CD14-positive monocyte (primary cell): ENCODE results near the gene ADRB1. TPM values are rescaled to one million over a fixed set of nuclear protein-coding genes. Genes with fewer than 3 reads are reported as not detected.

ENCODE experiments used
- DNase-seq, 3 donors: peaks; one replicate each; pipeline ENCODE4 v3.0.0-alpha.2; 2011 to 2022
- H2AFZ ChIP-seq: 2 replicates; pipeline ENCODE4 v1.6.0; 2012; ENCODE audit warnings: mild to moderate bottlenecking, low read depth, low read length, inconsistent platforms; ENCODE audit not compliant: insufficient read depth, poor library complexity, severe bottlenecking
- H3K27ac ChIP-seq, 2 donors: 1 replicate in 1 of 2; 2 replicates in 1 of 2; pipeline ENCODE4 v1.5.1; 2012 to 2013; ENCODE audit warnings: low read length in 2 of 2, control low read depth in 1 of 2, inconsistent platforms in 1 of 2, low read depth in 1 of 2, mild to moderate bottlenecking in 1 of 2
- H3K27me3 ChIP-seq, 2 donors: one replicate each; pipeline versions ENCODE4 v1.6.0 to v1.6.1; 2011 to 2013; ENCODE audit warnings: low read length in 2 of 2; ENCODE audit not compliant: control insufficient read depth in 2 of 2, insufficient read depth in 2 of 2
- H3K36me3 ChIP-seq, 2 donors: replicated peaks in 1 of 2; 1 replicate in 1 of 2; 2 replicates in 1 of 2; pipeline versions ENCODE4 v1.5.1 to v1.6.1; 2012 to 2013; ENCODE audit warnings: low read length in 2 of 2, control low read depth in 1 of 2, inconsistent platforms in 1 of 2, mild to moderate bottlenecking in 1 of 2; ENCODE audit not compliant: insufficient read depth in 2 of 2, control insufficient read depth in 1 of 2
- H3K4me1 ChIP-seq, 2 donors: 1 replicate in 1 of 2; 2 replicates in 1 of 2; pipeline versions ENCODE4 v1.5.1 to v1.6.1; 2012 to 2013; ENCODE audit warnings: low read length in 2 of 2, control low read depth in 1 of 2, inconsistent platforms in 1 of 2, mild to moderate bottlenecking in 1 of 2, moderate library complexity in 1 of 2; ENCODE audit not compliant: insufficient read depth in 2 of 2, control insufficient read depth in 1 of 2
- H3K4me2 ChIP-seq: replicated peaks from 2 replicates; pipeline ENCODE3; 2012; ENCODE audit warnings: low read length, moderate library complexity, mild to moderate bottlenecking; ENCODE audit not compliant: poor library complexity, severe bottlenecking; ENCODE audit errors: extremely low read depth
- H3K4me3 ChIP-seq, 3 experiments: fragments of 200-600 bp in 1 of 3; sonication (generic) in 1 of 3; replicated peaks in 1 of 3; 1 replicate in 2 of 3; 2 replicates in 1 of 3; pipeline ENCODE4 v1.5.1; 2011 to 2013; ENCODE audit warnings: low read length in 3 of 3, mild to moderate bottlenecking in 3 of 3, control low read depth in 2 of 3, low read depth in 2 of 3, inconsistent platforms in 1 of 3, moderate library complexity in 1 of 3
- H3K79me2 ChIP-seq: 2 replicates; pipeline ENCODE4 v1.6.0; 2012; ENCODE audit warnings: mild to moderate bottlenecking, control low read depth, inconsistent platforms, low read length, moderate library complexity; ENCODE audit not compliant: insufficient read depth
- H3K9ac ChIP-seq: 2 replicates; pipeline ENCODE4 v1.6.0; 2017; ENCODE audit warnings: low read length, mild to moderate bottlenecking; ENCODE audit not compliant: insufficient read depth, poor library complexity, severe bottlenecking
- H3K9me3 ChIP-seq, 2 donors: replicated peaks in 1 of 2; 1 replicate in 1 of 2; 2 replicates in 1 of 2; pipeline versions ENCODE4 v1.5.1 to v1.6.1; 2012 to 2013; ENCODE audit warnings: low read length in 2 of 2, control low read depth in 1 of 2; ENCODE audit not compliant: control insufficient read depth in 1 of 2, insufficient read depth in 1 of 2
- H4K20me1 ChIP-seq: 2 replicates; pipeline ENCODE4 v1.6.0; 2012; ENCODE audit warnings: mild to moderate bottlenecking, low read length, control low read depth, moderate library complexity; ENCODE audit not compliant: insufficient read depth
- H3K27ac Mint-ChIP-seq, 7 donors: one replicate each; pipeline ENCODE4 v1.8.0; 2020; ENCODE audit warnings: mild to moderate bottlenecking in 7 of 7, mixed read lengths in 7 of 7, moderate library complexity in 6 of 7, inconsistent platforms in 2 of 7
- H3K27me3 Mint-ChIP-seq, 3 donors: one replicate each; pipeline ENCODE4 v1.8.0; 2021 to 2022; ENCODE audit warnings: low read depth in 3 of 3, mild to moderate bottlenecking in 3 of 3, mixed read lengths in 3 of 3, moderate library complexity in 3 of 3, inconsistent platforms in 1 of 3
- H3K36me3 Mint-ChIP-seq, 2 donors: one replicate each; pipeline ENCODE4 v1.8.0; 2020; ENCODE audit warnings: mixed read lengths in 2 of 2, inconsistent platforms in 1 of 2, mild to moderate bottlenecking in 1 of 2
- H3K4me1 Mint-ChIP-seq: one replicate; pipeline ENCODE4 v1.8.0; 2020; ENCODE audit warnings: mild to moderate bottlenecking, mixed read lengths
- H3K4me3 Mint-ChIP-seq, 2 donors: one replicate each; pipeline ENCODE4 v1.8.0; 2020; ENCODE audit warnings: mild to moderate bottlenecking in 2 of 2, mixed read lengths in 2 of 2, moderate library complexity in 1 of 2
- H3K9me3 Mint-ChIP-seq, 7 donors: one replicate each; pipeline ENCODE4 v1.8.0; 2020 to 2022; ENCODE audit warnings: mixed read lengths in 7 of 7, mild to moderate bottlenecking in 6 of 7, moderate library complexity in 6 of 7, inconsistent platforms in 2 of 7
- WGBS: methylation state at CpG from one replicate; pipeline ENCODE4 v1.1.5; 2013; ENCODE audit warnings: missing lambda C conversion rate; ENCODE audit not compliant: insufficient coverage; 5-methylcytosine and 5-hydroxymethylcytosine counted together
- intact Hi-C, 2 donors: fragments of 100-400 bp; cut with micrococcal nuclease; formaldehyde crosslinking; loops; one replicate each; pipeline versions ENCODE4 v1.15.0 to v1.15.1; 2023
- polyA plus RNA-seq, 3 donors: library from polyadenylated mRNA; depleted of rRNA in 1 of 3; unstranded in 2 of 3; stranded (reverse) in 1 of 3; fragments of 300-500 nt in 2 of 3; fragments of >200 nt in 1 of 3; fragmentation: Illumina TruSeq in 2 of 3; gene quantifications; 1 replicate in 2 of 3; 2 replicates in 1 of 3; pipeline ENCODE4 v1.2.3, GENCODE V29; 2012 to 2021
- TF ChIP-seq, protein P1 (sequence below): fragments of 200-600 bp; IDR thresholded peaks from one replicate; pipeline ENCODE4 v1.8.0; 2022; ENCODE audit warnings: antibody characterized with exemption, mild to moderate bottlenecking

The ADRB1 gene
- polyA plus RNA-seq, 3 donors: 0.05 to 3.4 TPM; not detected in 1

DNA sequence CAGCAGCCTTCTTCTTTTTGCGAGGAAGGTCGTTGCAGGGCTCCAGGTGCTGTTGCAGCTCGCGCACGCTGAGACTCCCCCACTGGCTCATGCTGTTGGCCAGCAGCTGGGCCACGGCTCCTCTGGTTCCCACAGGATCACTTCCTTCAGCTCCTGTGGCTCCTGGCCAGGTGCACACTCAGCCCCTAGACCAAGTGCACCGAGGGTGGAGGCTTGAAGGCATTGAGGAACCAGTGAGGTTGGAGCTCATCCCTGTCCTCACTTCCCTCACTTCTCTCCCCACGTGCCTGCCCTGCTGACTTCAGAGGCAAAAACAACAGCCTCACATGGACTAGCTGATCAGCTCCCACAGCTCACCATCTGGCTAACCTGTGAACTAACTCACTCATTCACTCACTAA lies 46.2 kb upstream of the ADRB1 start:
- peaks cover 93% of the 10 kb centered on the region for H3K4me1 Mint-ChIP-seq
- Histone ChIP-seq H3K4me1 (peaks cover 79 to 86% of the 10 kb centered on the region in 2 donors), H3K9me3 (no peaks in the 10 kb centered on the region), H3K27ac (no peak overlapping the region), H3K9ac (no peak overlapping the region), H3K36me3 (no peaks in the 10 kb centered on the region), H2AFZ (no peak overlapping the region), H4K20me1 (no peaks in the 10 kb centered on the region), H3K4me3 (peak overlapping the region in 1 of 3 experiments; percentile 6), H3K4me2 (peak overlapping the region; percentile 11), H3K27me3 (no peaks in the 10 kb centered on the region), H3K79me2 (no peaks in the 10 kb centered on the region)
- no peak overlapping the region for H3K4me3 Mint-ChIP-seq
- peak overlapping the region in 1 of 7 donors; percentile 62 for H3K27ac Mint-ChIP-seq
- peaks cover 0 to 6% (median 0%) of the 10 kb centered on the region in 7 donors for H3K9me3 Mint-ChIP-seq
- intact Hi-C loops: no loop called here
- TF ChIP-seq, protein P1, sequence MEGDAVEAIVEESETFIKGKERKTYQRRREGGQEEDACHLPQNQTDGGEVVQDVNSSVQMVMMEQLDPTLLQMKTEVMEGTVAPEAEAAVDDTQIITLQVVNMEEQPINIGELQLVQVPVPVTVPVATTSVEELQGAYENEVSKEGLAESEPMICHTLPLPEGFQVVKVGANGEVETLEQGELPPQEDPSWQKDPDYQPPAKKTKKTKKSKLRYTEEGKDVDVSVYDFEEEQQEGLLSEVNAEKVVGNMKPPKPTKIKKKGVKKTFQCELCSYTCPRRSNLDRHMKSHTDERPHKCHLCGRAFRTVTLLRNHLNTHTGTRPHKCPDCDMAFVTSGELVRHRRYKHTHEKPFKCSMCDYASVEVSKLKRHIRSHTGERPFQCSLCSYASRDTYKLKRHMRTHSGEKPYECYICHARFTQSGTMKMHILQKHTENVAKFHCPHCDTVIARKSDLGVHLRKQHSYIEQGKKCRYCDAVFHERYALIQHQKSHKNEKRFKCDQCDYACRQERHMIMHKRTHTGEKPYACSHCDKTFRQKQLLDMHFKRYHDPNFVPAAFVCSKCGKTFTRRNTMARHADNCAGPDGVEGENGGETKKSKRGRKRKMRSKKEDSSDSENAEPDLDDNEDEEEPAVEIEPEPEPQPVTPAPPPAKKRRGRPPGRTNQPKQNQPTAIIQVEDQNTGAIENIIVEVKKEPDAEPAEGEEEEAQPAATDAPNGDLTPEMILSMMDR: no peak
- peaks cover 2 to 9% (median 4%) of the 10 kb centered on the region in 3 donors for H3K27me3 Mint-ChIP-seq
- H3K36me3 Mint-ChIP-seq: peaks cover 3% of the 10 kb centered on the region in 2 donors
- DNase-seq: peak; percentile 25 to 33 (median 32)
- 62% methylated on average over 6 of the region's 8 CpGs for WGBS

DNA sequence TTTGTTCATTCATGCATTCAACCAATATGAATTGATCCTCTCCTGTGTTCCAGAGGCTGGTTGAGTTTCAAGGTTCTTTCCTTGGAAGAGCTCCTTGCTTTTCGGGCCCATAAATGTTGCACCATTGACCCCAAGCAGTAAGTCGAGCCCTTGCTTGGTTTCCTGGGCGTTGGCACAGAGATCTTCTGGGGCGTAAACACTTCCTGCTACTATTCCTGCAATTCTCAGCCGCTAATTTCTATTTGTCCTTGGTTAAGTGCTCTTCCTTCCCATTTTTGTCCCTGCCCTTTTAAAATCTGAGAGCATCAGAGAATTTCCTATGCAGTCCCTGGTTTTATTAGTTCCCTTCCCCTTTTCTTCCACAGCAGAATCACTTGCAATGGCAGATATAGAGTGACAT lies 44.1 kb upstream of the ADRB1 start:
- H3K4me3 ChIP-seq: peak overlapping the region in 1 of 3 experiments; percentile 58
- H3K27me3 Mint-ChIP-seq: peaks cover 2 to 14% (median 4%) of the 10 kb centered on the region in 3 donors
- no peaks in the 10 kb centered on the region for H3K9me3 ChIP-seq
- H3K27ac Mint-ChIP-seq: peak overlapping the region in 3 of 7 donors; percentile 17 to 77 (median 65)
- peaks cover 62 to 65% of the 10 kb centered on the region in 2 donors for H3K4me1 ChIP-seq
- H4K20me1 ChIP-seq: no peaks in the 10 kb centered on the region
- peaks cover 81% of the 10 kb centered on the region for H3K4me1 Mint-ChIP-seq
- intact Hi-C loops: no loop called here
- peak overlapping the region; percentile 65 for H3K4me2 ChIP-seq
- no peaks in the 10 kb centered on the region for H3K36me3 ChIP-seq
- peak overlapping the region in 1 of 2 donors; percentile 40 for H3K27ac ChIP-seq
- H3K36me3 Mint-ChIP-seq: peaks cover 3% of the 10 kb centered on the region in 2 donors
- H2AFZ ChIP-seq: no peak overlapping the region
- WGBS: 0% methylated on average over 5 of the region's 5 CpGs
- TF ChIP-seq, protein P1: no peak
- H3K4me3 Mint-ChIP-seq: peak overlapping the region; percentile 54 to 72
- H3K9ac ChIP-seq: no peak overlapping the region
- no peaks in the 10 kb centered on the region for H3K27me3 ChIP-seq
- peak in 2 of 3 donors; percentile 10 to 19 for DNase-seq
- no peaks in the 10 kb centered on the region for H3K79me2 ChIP-seq
- peaks cover 0 to 6% (median 1%) of the 10 kb centered on the region in 7 donors for H3K9me3 Mint-ChIP-seq
